Stimulated activated CD8-positive, alpha-beta memory T cell treated with anti-CD3 and anti-CD28 coated beads, Interleukin-7, amount 100 ng/mL, for 24 hours (primary cell): ENCODE measurements around the gene MUC20.
"Not testable (repeated sequence)": the region's sequence is repeated elsewhere in the genome, so short reads cannot be mapped to it uniquely, and the experiment has no call there.

Experiments
- DNase-seq: peaks from one replicate; pipeline ENCODE4 v3.0.0-alpha.2; 2020; ENCODE audit warnings: low read depth

The MUC20 gene

DNA sequence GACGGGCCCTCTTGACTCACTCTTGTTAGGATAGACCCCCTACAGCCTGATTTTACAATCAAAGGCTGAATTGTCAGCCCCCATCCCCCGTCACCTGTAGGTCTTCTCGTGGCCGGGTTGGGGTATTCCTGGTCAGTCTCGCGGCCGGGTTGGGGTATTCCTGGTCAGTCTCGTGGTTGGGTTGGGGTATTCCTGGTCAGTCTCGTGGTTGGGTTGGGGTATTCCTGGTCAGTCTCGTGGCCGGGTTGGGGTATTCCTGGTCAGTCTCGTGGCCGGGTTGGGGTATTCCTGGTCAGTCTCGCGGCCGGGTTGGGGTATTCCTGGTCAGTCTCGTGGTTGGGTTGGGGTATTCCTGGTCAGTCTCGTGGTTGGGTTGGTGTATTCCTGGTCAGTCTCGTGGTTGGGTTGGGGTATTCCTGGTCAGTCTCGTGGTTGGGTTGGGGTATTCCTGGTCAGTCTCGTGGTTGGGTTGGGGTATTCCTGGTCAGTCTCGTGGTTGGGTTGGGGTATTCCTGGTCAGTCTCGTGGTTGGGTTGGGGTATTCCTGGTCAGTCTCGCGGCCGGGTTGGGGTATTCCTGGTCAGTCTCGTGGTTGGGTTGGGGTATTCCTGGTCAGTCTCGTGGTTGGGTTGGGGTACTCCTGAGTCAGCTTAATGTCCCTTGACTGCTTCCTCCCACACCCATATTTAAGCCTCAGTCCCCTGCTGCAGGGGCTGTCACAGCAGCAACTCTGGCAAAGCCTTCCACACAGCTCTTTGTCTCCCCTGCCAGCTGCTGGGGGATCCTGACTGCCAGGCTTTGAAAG is 50.3 kb downstream of the MUC20 start:
- not testable (repeated sequence) for DNase-seq

DNA sequence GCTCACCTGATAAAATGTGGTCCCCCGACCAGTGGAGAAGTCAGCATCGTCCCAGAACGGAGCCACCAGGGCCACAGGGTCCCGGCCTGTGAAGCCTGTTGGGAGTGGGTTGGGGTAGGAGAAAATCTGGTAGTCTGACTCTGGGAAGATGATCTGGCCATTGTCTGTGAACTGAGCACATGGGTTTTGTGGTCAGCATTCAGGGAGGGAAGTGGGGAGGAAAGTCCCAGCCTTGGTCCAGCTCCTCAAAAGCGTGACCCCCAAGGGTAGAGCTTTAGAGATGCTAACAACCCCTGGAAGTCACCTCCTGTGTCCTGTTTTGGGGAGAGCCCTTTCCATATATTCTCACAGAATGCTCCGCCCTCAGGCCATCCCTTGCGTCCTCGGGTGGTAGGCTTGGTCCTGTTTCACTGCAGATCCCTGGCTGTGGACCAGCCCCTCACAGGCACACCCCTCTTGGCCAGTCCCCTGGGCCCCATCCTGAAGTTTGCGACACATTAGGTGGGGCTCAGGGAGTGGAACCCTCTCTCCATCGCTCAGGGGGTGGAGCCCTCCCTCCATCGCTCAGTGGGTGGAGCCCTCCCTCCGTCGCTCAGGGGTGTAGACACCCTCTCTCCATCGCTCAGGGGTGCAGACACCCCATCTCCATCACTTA is 51.0 kb downstream of the MUC20 start:
- DNase-seq, result no peak

DNA sequence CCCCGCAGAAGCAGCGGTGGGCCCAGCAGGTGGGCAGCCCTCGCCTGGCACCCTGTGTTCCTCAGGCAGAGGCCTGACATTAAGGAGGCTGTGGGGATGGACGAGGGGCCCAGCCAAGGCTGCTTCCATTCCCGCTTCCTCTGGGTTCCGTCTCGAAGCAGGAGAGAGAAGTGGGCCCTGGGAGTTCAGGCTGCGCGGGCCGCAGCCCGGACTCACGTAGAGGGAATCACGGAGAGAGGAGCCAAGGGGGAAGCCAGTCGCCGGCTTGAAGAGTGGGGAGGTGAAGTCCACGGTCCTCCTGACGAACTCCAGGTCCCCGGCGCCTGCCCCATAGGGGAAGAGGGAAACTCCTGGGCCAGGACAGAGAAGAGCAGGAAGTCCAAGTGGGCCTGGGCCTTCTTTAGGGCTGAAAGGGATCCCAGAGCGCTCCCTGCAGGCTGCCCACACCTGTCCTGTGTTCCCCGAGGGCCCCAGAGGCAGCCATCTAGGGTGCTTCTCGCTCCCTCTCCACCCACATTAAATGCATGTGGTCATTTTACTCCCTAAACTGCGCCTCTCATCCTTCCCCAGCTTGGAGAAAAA is 53.3 kb downstream of the MUC20 start:
- DNase-seq, result no peak

DNA sequence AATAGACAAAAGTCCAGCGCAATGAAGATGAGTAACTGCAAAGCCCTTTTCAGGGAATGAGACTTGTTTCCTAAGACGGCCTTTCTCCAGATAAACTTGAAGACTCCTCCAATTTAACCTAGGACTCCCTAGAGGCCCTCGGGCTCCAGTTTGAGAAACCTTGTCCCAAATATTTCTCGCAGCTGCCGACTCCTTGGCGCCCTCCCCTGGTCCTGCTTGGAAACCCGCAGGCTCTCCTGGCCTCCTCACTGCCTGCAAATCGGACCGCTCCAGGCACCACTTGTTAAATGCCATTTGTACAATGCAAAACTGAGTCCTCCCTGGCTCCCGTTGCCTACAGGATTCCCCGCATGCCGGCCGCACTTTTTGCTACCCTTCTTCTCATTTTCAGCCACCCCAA is 54.1 kb downstream of the MUC20 start:
- DNase-seq, result no peak

DNA sequence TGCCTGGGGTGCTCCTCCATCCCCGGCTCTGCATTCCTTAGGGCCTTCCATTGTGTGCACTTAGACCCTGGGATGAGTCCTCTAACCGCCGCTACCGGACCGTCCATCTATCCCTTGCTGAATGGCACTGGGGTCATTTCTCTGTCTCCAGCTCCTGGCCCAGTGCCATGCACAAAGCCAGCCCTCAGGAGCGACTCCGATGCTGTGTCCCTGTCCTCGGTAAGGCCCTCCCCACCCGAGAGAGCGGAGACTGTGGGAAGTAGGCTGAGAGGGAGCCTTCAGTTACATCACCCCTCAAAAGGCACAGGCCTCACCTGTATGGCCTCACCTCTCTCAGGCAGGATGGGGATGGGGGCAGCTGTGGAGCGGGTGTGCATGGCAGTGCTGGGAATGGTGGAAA is 57.2 kb downstream of the MUC20 start:
- DNase-seq, result no peak

DNA sequence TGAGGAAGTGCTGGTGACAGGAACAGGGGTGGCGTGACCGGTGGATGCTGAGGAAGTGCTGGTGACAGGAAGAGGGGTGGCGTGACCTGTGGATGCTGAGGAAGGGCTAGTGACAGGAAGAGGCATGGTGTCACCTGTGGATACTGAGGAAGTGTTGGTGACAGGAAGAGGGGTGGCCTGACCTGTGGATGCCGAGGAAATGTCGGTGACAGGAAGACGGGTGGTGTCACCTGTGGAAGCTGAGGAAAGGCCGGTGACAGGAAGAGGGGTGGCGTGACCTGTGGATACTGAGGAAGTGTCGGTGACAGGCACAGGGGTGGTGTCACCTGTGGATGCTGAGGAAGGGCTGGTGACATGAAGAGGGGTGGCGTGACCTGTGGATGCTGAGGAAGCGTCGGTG is 60.5 kb downstream of the MUC20 start:
- not testable (repeated sequence) for DNase-seq
